Brain microvascular endothelial cell (primary cell): ENCODE measurements around the gene TANGO6.

Experiments
- DNase-seq: peaks from one replicate; pipeline ENCODE4 v3.0.0-alpha.2; 2020
- H3K27ac ChIP-seq: fragments of 250-450 bp; sonication (Bioruptor Pico); 2 replicates; pipeline ENCODE4 v1.5.1; 2020; ENCODE audit warnings: mild to moderate bottlenecking, moderate library complexity
- H3K27me3 ChIP-seq: fragments of 250-450 bp; sonication (Bioruptor Pico); replicated peaks from 2 replicates; pipeline ENCODE4 v1.5.1; 2020; ENCODE audit warnings: mild to moderate bottlenecking
- H3K36me3 ChIP-seq: fragments of 250-450 bp; sonication (Bioruptor Pico); replicated peaks from 2 replicates; pipeline ENCODE4 v1.5.1; 2020; ENCODE audit warnings: mild to moderate bottlenecking
- H3K4me3 ChIP-seq: 2 replicates; pipeline ENCODE4 v1.5.1; 2011; ENCODE audit warnings: low read depth, mild to moderate bottlenecking, control low read depth, low read length, moderate library complexity
- CTCF ChIP-seq: IDR thresholded peaks from 2 replicates; pipeline ENCODE4 v1.5.1; 2011; ENCODE audit warnings: low read depth, mild to moderate bottlenecking, moderate library complexity, low read length, control low read depth, inconsistent platforms; ENCODE audit errors: missing control alignments
- in situ Hi-C: cut with HindIII; loops from 2 replicates; pipeline ENCODE4 v1.10.0; 2017; ENCODE audit warnings: low sequenced_read_pairs, low pct_ligation_motif_present

The TANGO6 gene

GRCh38 chr16:69088684-69089083 lies 245.4 kb downstream of the TANGO6 start:
- no peak overlapping the region for H3K27ac ChIP-seq
- no peak for DNase-seq
- no peak for TF ChIP-seq CTCF
- in situ Hi-C loops: no loop called here
- no peak overlapping the region for H3K4me3 ChIP-seq
- H3K36me3 ChIP-seq: no peaks in the 10 kb centered on the region
- no peaks in the 10 kb centered on the region for H3K27me3 ChIP-seq

- Histone ChIP-seq H3K4me3 (no peak overlapping the region), H3K27me3 (no peaks in the 10 kb centered on the region), H3K27ac (no peak overlapping the region), H3K36me3 (no peaks in the 10 kb centered on the region)
- DNase-seq: peak; percentile 10
- in situ Hi-C loops: no loop called here
- TF ChIP-seq CTCF: no peak
Observed at GRCh38 chr16:69089091-69089910, 246.0 kb downstream of the TANGO6 start.

- H3K4me3 ChIP-seq: no peak overlapping the region
- in situ Hi-C loops: no loop called here
- H3K27me3 ChIP-seq: no peaks in the 10 kb centered on the region
- H3K27ac ChIP-seq: no peak overlapping the region
- no peak for DNase-seq
- H3K36me3 ChIP-seq: no peaks in the 10 kb centered on the region
- TF ChIP-seq CTCF: no peak
Observed at GRCh38 chr16:69093974-69094373, 250.6 kb downstream of the TANGO6 start.

GRCh38 chr16:69094501-69094900 lies 251.2 kb downstream of the TANGO6 start:
- no peak for TF ChIP-seq CTCF
- Histone ChIP-seq H3K27ac (no peak overlapping the region), H3K4me3 (no peak overlapping the region), H3K36me3 (no peaks in the 10 kb centered on the region), H3K27me3 (no peaks in the 10 kb centered on the region)
- in situ Hi-C loops: no loop called here
- no peak for DNase-seq

- no peak for TF ChIP-seq CTCF
- no peak for DNase-seq
- in situ Hi-C loops: no loop called here
- Histone ChIP-seq H3K27ac (no peak overlapping the region), H3K36me3 (no peaks in the 10 kb centered on the region), H3K4me3 (no peak overlapping the region), H3K27me3 (no peaks in the 10 kb centered on the region)
Observed at GRCh38 chr16:69095193-69095592, 251.9 kb downstream of the TANGO6 start.

- Histone ChIP-seq H3K36me3 (no peaks in the 10 kb centered on the region), H3K27ac (no peak overlapping the region), H3K4me3 (no peak overlapping the region), H3K27me3 (no peaks in the 10 kb centered on the region)
- DNase-seq: no peak
- TF ChIP-seq CTCF: no peak
- in situ Hi-C loops: loop anchor here (25.0 kb wide), 2 partner anchors 88 to 188 kb away; no protein-coding TSS in a partner anchor
Observed at GRCh38 chr16:69100071-69100691, 256.9 kb downstream of the TANGO6 start.
